ENCODE results near the gene BCL2L11. TPM values are rescaled to one million over a fixed set of nuclear protein-coding genes. Genes with fewer than 3 reads are reported as not detected.

BCL2L11 gene
- total and polyA plus RNA-seq, 10 of the 15 experiments (the other 5 are each of a cell fraction or from before 2014, with no cell fraction given), result 0.29 to 10.1 (median 1.1) TPM

- TF ChIP-seq ZNF687 (IDR thresholded peaks at IDR 0.05) (peak; percentile 78), PBX3 (IDR thresholded peaks at IDR 0.05; ENCODE audit: insufficient replicate concordance, low read depth, low read length) (peak; percentile 85), SMAD1 (IDR thresholded peaks at IDR 0.05; ENCODE audit: low read depth, partially characterized antibody) (no peak), SKIL (IDR thresholded peaks at IDR 0.05; ENCODE audit: low read depth, poor library complexity, severe bottlenecking) (no peak), SMARCA5 (IDR thresholded peaks at IDR 0.05) (no peak), RAD51 (IDR thresholded peaks at IDR 0.05) (no peak), MXI1 (IDR thresholded peaks at IDR 0.05; ENCODE audit: low read depth, low read length) (peak; percentile 48; the same call in 1 of the 2 replicates), ZNF207 (IDR thresholded peaks at IDR 0.05; ENCODE audit: borderline replicate concordance) (no peak), TCF7 (IDR thresholded peaks at IDR 0.05; ENCODE audit: borderline replicate concordance) (no peak), ZBTB40 (IDR thresholded peaks at IDR 0.05; ENCODE audit: borderline replicate concordance) (no peak), MAX (IDR thresholded peaks at IDR 0.05; ENCODE audit: low read depth, low read length) (peak; percentile 53), BACH1 (IDR thresholded peaks at IDR 0.05; ENCODE audit: borderline replicate concordance) (0 out of 2 replicates have a peak, but pooled peaks have one; percentile 46)
These were observed 1.3 kb downstream of the BCL2L11 start (continued) for GRCh38 chr2:111121828-111122630.

Measured in GM12878 (cell line).